Spleen (tissue), 11 donors: ENCODE measurements around the gene OR2T35. TPM values are rescaled to one million over a fixed set of nuclear protein-coding genes. Genes with fewer than 3 reads are reported as not detected.

Experiments
- DNase-seq: peaks from one replicate; pipeline ENCODE4 v3.0.0-alpha.2; 2020
- H3K27ac ChIP-seq, 8 donors: fragments of 200-600 bp; sonication (generic) in 7 of 8; 1 replicate in 4 of 8; 2 replicates in 4 of 8; pipeline versions ENCODE4 v1.5.0 to v1.8.0; 2016 to 2021; ENCODE audit warnings: inconsistent platforms in 4 of 8, mild to moderate bottlenecking in 4 of 8, moderate library complexity in 1 of 8
- H3K27me3 ChIP-seq, 7 donors: fragments of 200-600 bp; sonication (generic) in 6 of 7; replicated peaks in 1 of 7; 1 replicate in 4 of 7; 2 replicates in 3 of 7; pipeline versions ENCODE4 v1.5.0 to v1.8.0; 2016 to 2021; ENCODE audit warnings: inconsistent platforms in 3 of 7, mild to moderate bottlenecking in 1 of 7
- H3K36me3 ChIP-seq, 6 donors: fragments of 200-600 bp; sonication (generic) in 5 of 6; 1 replicate in 4 of 6; 2 replicates in 2 of 6; pipeline versions ENCODE4 v1.5.0 to v1.8.0; 2016 to 2021; ENCODE audit warnings: inconsistent platforms in 2 of 6
- H3K4me1 ChIP-seq, 6 donors: fragments of 200-600 bp; sonication (generic) in 5 of 6; 1 replicate in 3 of 6; 2 replicates in 3 of 6; pipeline versions ENCODE4 v1.5.0 to v1.8.0; 2016 to 2021; ENCODE audit warnings: inconsistent platforms in 3 of 6
- H3K4me3 ChIP-seq, 8 donors: fragments of 200-600 bp; sonication (generic) in 7 of 8; 1 replicate in 4 of 8; 2 replicates in 4 of 8; pipeline versions ENCODE4 v1.5.0 to v1.8.0; 2016 to 2021; ENCODE audit warnings: inconsistent platforms in 4 of 8, mild to moderate bottlenecking in 4 of 8, moderate library complexity in 2 of 8
- H3K9me3 ChIP-seq, 8 donors: fragments of 200-600 bp; sonication (generic) in 7 of 8; 1 replicate in 4 of 8; 2 replicates in 4 of 8; pipeline versions ENCODE4 v1.5.0 to v1.8.0; 2016 to 2021; ENCODE audit warnings: inconsistent platforms in 4 of 8
- POLR2A ChIP-seq, 3 donors: fragments of 450-650 bp; IDR thresholded peaks; one replicate each; pipeline ENCODE4 v1.5.1; 2017; ENCODE audit warnings: antibody characterized with exemption in 3 of 3, mild to moderate bottlenecking in 1 of 3
- POLR2AphosphoS5 ChIP-seq, 3 donors: sonication (generic); formaldehyde crosslinking; IDR thresholded peaks; one replicate each; pipeline ENCODE4 v1.5.1; 2017; ENCODE audit warnings: antibody characterized with exemption in 3 of 3
- WGBS, 5 donors: extraction: QIAGEN DNeasy Blood & Tissue Kit in 3 of 5; methylation state at CpG; one replicate each; pipeline versions ENCODE4 v1.1.5 to v1.1.7; 2013 to 2018; 5-methylcytosine and 5-hydroxymethylcytosine counted together
- intact Hi-C: fragments of 100-400 bp; cut with DNase I; formaldehyde crosslinking; loops from one replicate; pipeline ENCODE4 v1.15.0; 2023; ENCODE audit warnings: low total_unique reads
- polyA plus RNA-seq, 3 donors: library from polyadenylated mRNA; stranded (reverse); fragments of 200-250 nt; gene quantifications; one replicate each; pipeline ENCODE4 v1.2.1, GENCODE V29; 2013
- total RNA-seq, 7 donors: library from RNA; depleted of rRNA in 3 of 7; stranded (reverse); fragments of >200 nt in 3 of 7; fragmentation: NEBNext Ultra II Directional in 4 of 7; extraction: Animal tissue kit (Norgen Biotek cat#: 25700) in 4 of 7; gene quantifications; one replicate each; pipeline versions ENCODE4 v1.1.0 to v1.2.1, GENCODE V29; 2016 to 2021
- TF ChIP-seq, protein P1 (sequence below), 11 experiments: fragments of 200-600 bp in 7 of 11; fragments of 450-650 bp in 4 of 11; sonication (generic) in 4 of 11; IDR thresholded peaks in 8 of 11; conservative IDR thresholded peaks in 3 of 11; 1 replicate in 7 of 11; 2 replicates in 4 of 11; pipeline versions ENCODE4 v1.4.0 to v1.8.0; 2016 to 2021; ENCODE audit warnings: antibody characterized with exemption in 11 of 11, inconsistent platforms in 4 of 11, mild to moderate bottlenecking in 1 of 11
- donor health status: healthy with polysubstance abuse.
- donor health status: DM: no; HTN: no; CAD: no; lungs with moderate emphysema.
- donor health status: DM: no; HTN: no; CAD: no.
- donor health status: Bipolar disorder and iron deficiency.
- donor health status: healthy.
- donor health status: DM: no; HTN: no; CAD: no.
- donor health status: DM: yes; HTN: yes; CAD: no.

The OR2T35 gene
- total and polyA plus RNA-seq, 10 donors, result 0.19 to 0.68 (median 0.34) TPM; not detected in 5

DNA sequence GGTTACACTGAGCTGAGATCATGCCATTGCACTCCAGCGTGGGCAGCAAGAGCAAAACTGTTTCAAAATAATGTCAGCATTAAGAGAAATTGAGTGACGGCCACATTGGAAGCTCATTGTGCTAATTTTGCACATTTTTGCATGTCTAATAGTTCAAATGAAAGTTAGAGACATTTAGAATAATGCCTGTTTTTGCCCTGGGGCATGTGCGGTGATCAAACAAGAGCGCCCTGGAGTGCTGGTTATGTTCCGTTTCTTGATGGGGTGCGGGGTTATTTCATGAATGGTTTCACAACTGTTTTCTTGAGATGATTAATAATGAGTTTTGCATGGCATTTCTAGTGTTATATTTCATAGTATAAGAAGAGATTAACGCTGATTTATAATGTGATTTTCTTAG lies 23.3 kb downstream of the OR2T35 start:
- Histone ChIP-seq H3K4me1 (peaks cover 0 to 7% (median 0%) of the 10 kb centered on the region in 6 donors), H3K27ac (no peak overlapping the region), H3K4me3 (no peak overlapping the region), H3K27me3 (no peaks in the 10 kb centered on the region), H3K36me3 (no peaks in the 10 kb centered on the region), H3K9me3 (no peaks in the 10 kb centered on the region)
- intact Hi-C loops, result no loop called here
- DNase-seq, result no peak
- TF ChIP-seq POLR2AphosphoS5 (IDR thresholded peaks at IDR 0.05) (no peak), POLR2A (IDR thresholded peaks at IDR 0.05) (no peak)
- TF ChIP-seq, protein P1, sequence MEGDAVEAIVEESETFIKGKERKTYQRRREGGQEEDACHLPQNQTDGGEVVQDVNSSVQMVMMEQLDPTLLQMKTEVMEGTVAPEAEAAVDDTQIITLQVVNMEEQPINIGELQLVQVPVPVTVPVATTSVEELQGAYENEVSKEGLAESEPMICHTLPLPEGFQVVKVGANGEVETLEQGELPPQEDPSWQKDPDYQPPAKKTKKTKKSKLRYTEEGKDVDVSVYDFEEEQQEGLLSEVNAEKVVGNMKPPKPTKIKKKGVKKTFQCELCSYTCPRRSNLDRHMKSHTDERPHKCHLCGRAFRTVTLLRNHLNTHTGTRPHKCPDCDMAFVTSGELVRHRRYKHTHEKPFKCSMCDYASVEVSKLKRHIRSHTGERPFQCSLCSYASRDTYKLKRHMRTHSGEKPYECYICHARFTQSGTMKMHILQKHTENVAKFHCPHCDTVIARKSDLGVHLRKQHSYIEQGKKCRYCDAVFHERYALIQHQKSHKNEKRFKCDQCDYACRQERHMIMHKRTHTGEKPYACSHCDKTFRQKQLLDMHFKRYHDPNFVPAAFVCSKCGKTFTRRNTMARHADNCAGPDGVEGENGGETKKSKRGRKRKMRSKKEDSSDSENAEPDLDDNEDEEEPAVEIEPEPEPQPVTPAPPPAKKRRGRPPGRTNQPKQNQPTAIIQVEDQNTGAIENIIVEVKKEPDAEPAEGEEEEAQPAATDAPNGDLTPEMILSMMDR (IDR thresholded peaks at IDR 0.05 in 8 of 11, conservative IDR thresholded peaks at IDR 0.05 in 3 of 11), result no peak
- WGBS, 5 donors, result 66 to 75% (median 70%) methylated on average over 7 of the region's 7 CpGs

DNA sequence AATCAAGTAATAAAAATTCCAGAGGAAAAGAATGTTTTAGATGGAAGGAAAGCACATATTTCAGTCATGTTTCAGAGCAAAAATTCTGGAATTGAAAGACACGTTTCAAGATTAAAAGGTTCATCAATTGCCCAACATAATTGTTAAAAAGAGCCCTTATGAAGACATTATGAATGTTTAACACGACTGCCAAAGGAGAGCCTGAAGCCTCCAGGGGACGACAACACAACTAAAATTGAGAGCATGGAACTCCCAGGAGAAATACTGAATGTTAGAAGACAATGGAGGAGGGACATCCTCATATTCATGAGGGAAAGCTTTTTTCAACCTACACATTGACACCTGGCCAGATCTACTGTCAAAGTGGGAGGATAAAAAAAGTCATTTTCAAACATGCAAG lies 26.2 kb downstream of the OR2T35 start:
- no peaks in the 10 kb centered on the region for H3K36me3 ChIP-seq
- intact Hi-C loops, result no loop called here
- no peaks in the 10 kb centered on the region for H3K9me3 ChIP-seq
- no peaks in the 10 kb centered on the region for H3K27me3 ChIP-seq
- no peak for DNase-seq
- TF ChIP-seq POLR2A (IDR thresholded peaks at IDR 0.05), result no peak
- TF ChIP-seq, protein P1 (IDR thresholded peaks at IDR 0.05 in 8 of 11, conservative IDR thresholded peaks at IDR 0.05 in 3 of 11), result peak in 9 of 11 experiments; percentile 17 to 78 (median 57)
- WGBS, 5 donors, result 3 to 11% (median 7%) methylated on average over 3 of the region's 3 CpGs
- H3K4me1 ChIP-seq, result peaks cover 0 to 7% (median 0%) of the 10 kb centered on the region in 6 donors
- no peak overlapping the region for H3K27ac ChIP-seq
- no peak overlapping the region for H3K4me3 ChIP-seq

DNA sequence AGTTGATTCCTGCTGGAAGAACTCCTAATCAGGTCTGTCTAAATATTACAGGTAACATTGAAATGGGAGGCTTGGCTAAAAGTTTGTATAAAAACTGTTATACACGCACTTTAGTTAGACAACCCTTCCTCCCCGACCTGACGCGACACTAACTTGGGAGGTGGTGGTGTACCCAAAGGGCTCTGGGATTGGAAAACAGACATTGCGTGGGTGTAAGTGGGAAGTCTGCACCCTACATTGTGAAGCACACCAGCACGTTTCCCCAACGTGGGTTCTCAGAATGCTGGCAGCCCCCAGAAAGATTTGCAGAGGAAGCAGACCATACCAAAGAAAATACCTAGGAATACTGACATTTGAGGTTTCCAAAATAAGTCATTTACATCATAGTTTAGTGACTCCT lies 27.0 kb downstream of the OR2T35 start:
- Histone ChIP-seq H3K27me3 (no peaks in the 10 kb centered on the region), H3K9me3 (no peaks in the 10 kb centered on the region), H3K4me1 (peaks cover 0 to 7% (median 0%) of the 10 kb centered on the region in 6 donors), H3K4me3 (no peak overlapping the region), H3K27ac (no peak overlapping the region), H3K36me3 (no peaks in the 10 kb centered on the region)
- no peak for DNase-seq
- WGBS, 5 donors, result 72 to 79% (median 78%) methylated on average over 7 of the region's 7 CpGs
- intact Hi-C loops, result no loop called here
- TF ChIP-seq, protein P1 (IDR thresholded peaks at IDR 0.05 in 8 of 11, conservative IDR thresholded peaks at IDR 0.05 in 3 of 11), result no peak
- TF ChIP-seq POLR2AphosphoS5 (IDR thresholded peaks at IDR 0.05) (no peak), POLR2A (IDR thresholded peaks at IDR 0.05) (no peak)

DNA sequence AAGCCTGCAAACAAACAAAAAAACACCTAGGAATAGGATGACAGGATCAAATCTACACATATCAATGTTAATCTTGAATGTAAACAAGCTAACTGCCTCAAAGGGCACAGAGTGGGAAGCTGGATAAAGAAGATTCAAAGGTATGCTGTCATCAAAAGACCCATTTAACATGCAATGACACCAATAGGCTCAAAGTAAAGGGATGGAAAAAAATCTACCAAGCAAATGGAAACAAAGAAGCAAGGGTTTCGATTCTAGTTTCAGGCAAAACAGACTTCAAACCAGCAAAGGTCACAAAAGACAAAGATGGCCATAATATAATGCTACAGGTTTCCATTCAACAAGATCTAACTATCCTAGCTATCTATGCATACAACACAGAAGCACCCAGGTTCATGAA lies 31.3 kb downstream of the OR2T35 start:
- Histone ChIP-seq H3K36me3 (no peaks in the 10 kb centered on the region), H3K27ac (no peak overlapping the region), H3K4me1 (no peaks in the 10 kb centered on the region), H3K27me3 (no peaks in the 10 kb centered on the region), H3K9me3 (no peaks in the 10 kb centered on the region), H3K4me3 (no peak overlapping the region)
- TF ChIP-seq POLR2AphosphoS5 (IDR thresholded peaks at IDR 0.05) (no peak), POLR2A (IDR thresholded peaks at IDR 0.05) (no peak)
- TF ChIP-seq, protein P1 (IDR thresholded peaks at IDR 0.05 in 8 of 11, conservative IDR thresholded peaks at IDR 0.05 in 3 of 11), result no peak
- WGBS, 5 donors, result 55 to 80% (median 67%) methylated on average over 1 of the region's 1 CpG
- DNase-seq, result no peak
- intact Hi-C loops, result no loop called here
